ENCODE data around the gene NUB1.

Gene NUB1

DNA sequence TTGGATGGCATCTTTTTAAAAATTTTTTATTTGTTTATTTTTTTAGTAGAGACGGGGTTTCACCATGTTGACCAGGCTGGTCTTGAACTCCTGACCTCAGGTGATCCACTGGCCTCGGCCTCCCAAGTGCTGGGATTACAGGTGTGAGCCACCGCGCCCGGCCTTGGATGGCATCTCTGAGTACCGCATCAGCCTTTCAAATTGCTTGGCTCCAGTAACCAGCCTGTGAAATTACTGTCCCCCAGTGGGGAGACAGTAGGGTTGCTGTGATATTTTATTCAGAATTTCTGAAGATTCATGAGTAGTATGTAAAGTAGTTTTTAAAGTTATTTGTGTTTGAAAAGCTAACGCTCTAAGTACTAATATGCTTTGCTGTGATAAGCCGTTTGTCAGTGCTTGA is 1.2 kb downstream of the NUB1 start:
- TF ChIP-seq, protein P1, sequence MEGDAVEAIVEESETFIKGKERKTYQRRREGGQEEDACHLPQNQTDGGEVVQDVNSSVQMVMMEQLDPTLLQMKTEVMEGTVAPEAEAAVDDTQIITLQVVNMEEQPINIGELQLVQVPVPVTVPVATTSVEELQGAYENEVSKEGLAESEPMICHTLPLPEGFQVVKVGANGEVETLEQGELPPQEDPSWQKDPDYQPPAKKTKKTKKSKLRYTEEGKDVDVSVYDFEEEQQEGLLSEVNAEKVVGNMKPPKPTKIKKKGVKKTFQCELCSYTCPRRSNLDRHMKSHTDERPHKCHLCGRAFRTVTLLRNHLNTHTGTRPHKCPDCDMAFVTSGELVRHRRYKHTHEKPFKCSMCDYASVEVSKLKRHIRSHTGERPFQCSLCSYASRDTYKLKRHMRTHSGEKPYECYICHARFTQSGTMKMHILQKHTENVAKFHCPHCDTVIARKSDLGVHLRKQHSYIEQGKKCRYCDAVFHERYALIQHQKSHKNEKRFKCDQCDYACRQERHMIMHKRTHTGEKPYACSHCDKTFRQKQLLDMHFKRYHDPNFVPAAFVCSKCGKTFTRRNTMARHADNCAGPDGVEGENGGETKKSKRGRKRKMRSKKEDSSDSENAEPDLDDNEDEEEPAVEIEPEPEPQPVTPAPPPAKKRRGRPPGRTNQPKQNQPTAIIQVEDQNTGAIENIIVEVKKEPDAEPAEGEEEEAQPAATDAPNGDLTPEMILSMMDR (conservative IDR thresholded peaks at IDR 0.05; ENCODE audit: low read depth, low read length), result peak; percentile 37
- peak overlapping the region; percentile 92 for H3K4me3 ChIP-seq (ENCODE audit: low read depth, low read length)
- no peak for DNase-seq (ENCODE audit: low read depth)

DNA sequence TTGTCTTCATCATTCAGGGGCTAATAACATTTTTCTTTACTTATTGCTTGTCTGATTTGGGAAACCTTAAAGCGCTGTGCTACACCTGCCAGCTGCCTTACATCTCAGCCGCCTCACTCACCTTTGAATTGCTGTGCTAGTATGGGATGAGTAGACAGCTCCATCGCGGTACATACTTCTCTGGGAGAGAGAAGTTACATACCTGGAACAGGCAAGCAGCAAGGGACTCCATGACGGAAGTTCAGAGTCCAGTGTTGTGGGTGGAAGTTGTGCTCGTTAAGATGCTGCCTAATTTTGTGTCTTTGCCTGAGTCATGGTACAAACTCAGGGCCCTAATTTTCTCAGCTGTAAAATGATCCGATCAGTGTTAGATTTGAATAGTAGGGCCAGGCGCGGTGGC is 1.9 kb downstream of the NUB1 start:
- H3K4me3 ChIP-seq (ENCODE audit: low read depth, low read length), result no peak overlapping the region
- TF ChIP-seq, protein P1 (conservative IDR thresholded peaks at IDR 0.05; ENCODE audit: low read depth, low read length), result no peak
- no peak for DNase-seq (ENCODE audit: low read depth)

DNA sequence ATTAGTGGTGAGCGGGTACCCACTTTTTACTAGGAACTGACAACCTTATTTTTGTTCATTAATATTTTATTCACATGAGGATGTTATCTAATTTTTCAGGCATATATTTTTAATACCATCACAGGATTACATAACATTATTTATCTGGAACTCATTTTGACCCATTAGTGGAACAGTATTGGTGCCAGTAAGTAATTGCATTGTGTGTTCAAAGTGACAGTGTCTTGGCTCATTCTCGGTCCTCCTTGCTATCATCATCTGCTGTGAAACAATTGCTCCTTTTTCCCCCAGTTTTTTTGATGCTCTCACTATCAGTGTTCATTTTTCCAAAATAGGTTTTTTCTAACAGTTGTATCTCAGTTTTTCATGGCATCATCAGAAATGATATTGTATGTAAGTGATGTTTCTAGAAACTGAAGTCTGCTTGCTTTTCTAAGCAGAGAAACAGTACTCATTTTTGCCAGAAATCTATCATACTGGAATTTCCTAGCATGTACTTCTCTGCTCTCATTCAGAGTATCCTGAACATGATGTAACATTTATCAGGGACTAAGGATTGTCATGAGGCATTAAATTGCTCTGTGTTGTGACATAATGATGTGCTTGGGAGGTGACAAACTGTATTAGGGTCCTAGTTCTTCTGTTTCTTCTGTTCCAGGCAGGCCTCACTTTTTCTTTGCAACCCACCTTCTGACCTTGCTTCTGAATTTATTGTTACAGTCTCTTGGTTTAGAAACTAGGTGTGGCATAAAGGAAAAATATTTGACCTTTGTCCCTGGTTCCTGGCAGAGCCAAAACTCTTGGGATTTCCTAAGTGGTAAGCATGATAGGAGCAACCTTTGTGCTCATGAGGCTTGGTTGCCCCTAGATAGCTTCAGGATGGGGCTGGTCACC is 4.2 kb downstream of the NUB1 start:
- TF ChIP-seq, protein P1 (conservative IDR thresholded peaks at IDR 0.05; ENCODE audit: low read depth, low read length), result no peak
- no peak for DNase-seq (ENCODE audit: low read depth)
- no peak overlapping the region for H3K4me3 ChIP-seq (ENCODE audit: low read depth, low read length)

DNA sequence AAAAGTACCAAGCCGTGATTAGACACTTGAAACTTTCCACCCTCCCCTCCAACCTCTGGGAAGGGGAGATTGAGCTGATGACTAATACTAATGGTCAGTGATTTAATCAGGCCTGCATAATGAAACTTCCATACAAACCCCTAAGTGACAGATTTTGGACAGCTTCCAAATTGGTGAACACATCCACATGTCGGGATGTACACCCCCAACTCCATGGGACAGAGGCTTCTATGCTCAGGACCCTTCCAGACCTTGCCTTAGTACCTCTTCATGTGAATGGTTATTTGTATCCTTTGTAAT is 4.8 kb downstream of the NUB1 start:
- TF ChIP-seq, protein P1 (conservative IDR thresholded peaks at IDR 0.05; ENCODE audit: low read depth, low read length), result no peak
- no peak overlapping the region for H3K4me3 ChIP-seq (ENCODE audit: low read depth, low read length)
- DNase-seq (ENCODE audit: low read depth), result no peak

DNA sequence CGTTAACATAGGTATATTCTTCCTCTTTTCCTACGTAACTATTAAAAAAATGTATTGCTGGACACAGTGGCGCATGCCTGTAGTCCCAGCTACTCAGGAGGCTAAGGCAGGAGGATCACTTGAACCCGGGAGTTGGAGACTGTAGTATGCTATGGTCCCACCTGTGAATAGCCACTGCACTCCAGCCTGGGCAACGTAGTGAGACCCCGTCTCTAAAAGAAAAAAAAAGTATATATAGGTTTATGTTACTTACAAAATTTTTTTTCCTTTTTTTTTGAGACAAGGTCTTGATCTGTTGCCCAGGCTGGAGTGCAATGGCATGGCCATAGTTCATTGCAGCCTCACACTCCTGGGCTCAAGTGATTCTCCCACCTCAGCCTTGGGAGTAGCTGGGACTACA is 5.6 kb downstream of the NUB1 start:
- H3K4me3 ChIP-seq (ENCODE audit: low read depth, low read length), result no peak overlapping the region
- no peak for DNase-seq (ENCODE audit: low read depth)
- TF ChIP-seq, protein P1 (conservative IDR thresholded peaks at IDR 0.05; ENCODE audit: low read depth, low read length), result no peak

DNA sequence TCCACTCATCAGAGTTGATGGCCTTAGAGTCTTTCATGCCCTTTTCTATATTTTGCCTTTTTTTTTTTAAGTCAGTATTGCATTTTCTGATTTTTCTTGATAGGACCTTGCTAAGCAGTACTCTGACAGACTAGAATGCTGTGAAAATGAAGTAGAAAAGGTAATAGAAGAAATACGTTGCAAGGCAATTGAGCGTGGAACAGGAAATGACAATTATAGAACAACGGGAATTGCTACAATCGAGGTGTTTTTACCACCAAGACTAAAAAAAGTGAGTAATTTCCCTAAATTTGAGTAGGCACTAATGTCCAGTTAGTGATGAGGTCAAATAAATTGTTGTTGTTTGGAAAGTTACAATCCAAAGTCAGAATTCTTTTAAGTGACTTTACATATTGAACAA is 7.4 kb downstream of the NUB1 start:
- TF ChIP-seq, protein P1 (conservative IDR thresholded peaks at IDR 0.05; ENCODE audit: low read depth, low read length), result no peak
- DNase-seq (ENCODE audit: low read depth), result no peak
- H3K4me3 ChIP-seq (ENCODE audit: low read depth, low read length), result no peak overlapping the region

DNA sequence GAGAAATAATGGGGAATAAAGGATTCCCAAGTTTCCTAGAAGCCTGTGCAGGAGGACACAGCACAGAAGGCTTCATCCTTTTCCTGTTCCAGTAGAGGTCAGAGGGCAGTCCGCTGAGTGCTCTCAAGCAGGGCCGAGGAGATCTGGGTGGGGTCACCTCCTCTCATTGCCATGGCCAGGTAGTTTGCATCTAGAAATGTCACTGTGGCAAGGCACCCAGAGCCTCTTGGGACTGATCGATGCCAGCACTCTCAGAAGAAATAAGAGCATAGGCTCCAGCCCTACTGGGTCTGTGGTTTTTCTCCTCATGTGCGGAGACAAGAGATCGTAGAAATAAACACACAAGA is 7.9 kb downstream of the NUB1 start:
- H3K4me3 ChIP-seq (ENCODE audit: low read depth, low read length), result no peak overlapping the region
- DNase-seq (ENCODE audit: low read depth), result no peak
- TF ChIP-seq, protein P1 (conservative IDR thresholded peaks at IDR 0.05; ENCODE audit: low read depth, low read length), result no peak

Measured in choroid plexus epithelial cell (primary cell).